ENCODE data around the gene HDAC10.
A peak's percentile ranks its signal among the peaks of the same experiment; 100 is the strongest.

HDAC10 gene

GRCh38 chr22:50293441-50294318 lies 42.6 kb upstream of the HDAC10 start:
- Histone ChIP-seq H3K9ac (ENCODE audit: low read length) (peak overlapping the region; percentile 80), H3K4me1 (ENCODE audit: control insufficient read depth, insufficient read depth, low read length) (peaks cover 20% of the 10 kb centered on the region), H3K36me3 (ENCODE audit: control insufficient read depth, insufficient read depth, low read length, severe bottlenecking) (peaks cover 26% of the 10 kb centered on the region), H3K9me3 (ENCODE audit: control insufficient read depth, low read length) (no peaks in the 10 kb centered on the region), H3K27me3 (replicated peaks; ENCODE audit: control insufficient read depth, insufficient read depth, low read length) (no peaks in the 10 kb centered on the region), H3K4me3 (ENCODE audit: low read length) (peak overlapping the region; percentile 47)
- peak; percentile 89 for DNase-seq (ENCODE audit: low read depth)

DNA sequence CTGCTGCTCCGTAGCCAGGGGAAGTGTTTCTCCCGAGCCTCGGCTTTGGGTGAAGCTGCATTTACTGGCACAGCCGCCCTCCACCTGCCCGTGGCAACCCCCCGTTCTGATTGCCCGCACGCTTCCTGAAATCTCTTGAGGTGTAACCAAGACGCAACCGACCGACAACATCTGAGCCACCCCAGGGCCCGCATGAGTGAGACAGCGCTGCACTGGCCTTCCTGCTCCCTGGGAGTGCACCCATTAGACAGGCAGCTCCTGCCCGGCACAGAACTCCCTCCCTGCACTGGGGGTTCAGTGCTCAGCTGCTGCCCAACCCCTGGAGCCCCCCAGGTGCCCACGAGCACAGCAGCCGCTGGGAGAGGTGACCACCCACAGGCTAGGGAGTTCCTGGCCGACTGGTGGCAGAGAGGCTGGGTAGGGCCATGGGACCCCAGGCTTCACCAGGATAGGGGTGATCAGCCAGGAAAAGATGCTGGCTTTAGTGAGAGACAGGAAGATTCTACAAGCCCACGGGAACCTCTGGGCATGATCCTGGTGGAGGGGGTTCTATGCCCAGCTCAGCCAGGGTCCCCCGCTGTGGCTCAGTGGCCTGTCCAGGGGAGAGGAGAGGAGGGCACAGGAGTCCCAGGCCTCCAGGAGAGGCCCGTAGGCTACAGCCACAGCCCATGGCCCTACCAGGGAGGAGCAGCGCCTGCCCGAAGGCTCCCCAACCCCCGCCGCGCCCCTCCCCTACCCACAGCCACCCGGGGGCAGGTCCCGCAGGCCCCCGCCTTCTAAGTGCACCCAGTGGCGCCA lies 41.8 kb upstream of the HDAC10 start:
- Histone ChIP-seq H3K36me3 (ENCODE audit: control insufficient read depth, insufficient read depth, low read length, severe bottlenecking) (peaks cover 34% of the 10 kb centered on the region), H3K9me3 (ENCODE audit: control insufficient read depth, low read length) (no peaks in the 10 kb centered on the region), H3K4me3 (ENCODE audit: low read length) (peak overlapping the region; percentile 56), H3K9ac (ENCODE audit: low read length) (peak overlapping the region; percentile 82), H3K27me3 (replicated peaks; ENCODE audit: control insufficient read depth, insufficient read depth, low read length) (no peaks in the 10 kb centered on the region), H3K4me1 (ENCODE audit: control insufficient read depth, insufficient read depth, low read length) (peaks cover 20% of the 10 kb centered on the region)
- no peak for DNase-seq (ENCODE audit: low read depth)

- H3K9me3 ChIP-seq (ENCODE audit: control insufficient read depth, low read length), result no peaks in the 10 kb centered on the region
- H3K4me1 ChIP-seq (ENCODE audit: control insufficient read depth, insufficient read depth, low read length), result peaks cover 14% of the 10 kb centered on the region
- peaks cover 53% of the 10 kb centered on the region for H3K36me3 ChIP-seq (ENCODE audit: control insufficient read depth, insufficient read depth, low read length, severe bottlenecking)
- no peak overlapping the region for H3K4me3 ChIP-seq (ENCODE audit: low read length)
- H3K9ac ChIP-seq (ENCODE audit: low read length), result no peak overlapping the region
- no peak for DNase-seq (ENCODE audit: low read depth)
- no peaks in the 10 kb centered on the region for H3K27me3 ChIP-seq (replicated peaks; ENCODE audit: control insufficient read depth, insufficient read depth, low read length)
Measured at GRCh38 chr22:50289942-50290630, 39.0 kb upstream of the HDAC10 start.

DNA sequence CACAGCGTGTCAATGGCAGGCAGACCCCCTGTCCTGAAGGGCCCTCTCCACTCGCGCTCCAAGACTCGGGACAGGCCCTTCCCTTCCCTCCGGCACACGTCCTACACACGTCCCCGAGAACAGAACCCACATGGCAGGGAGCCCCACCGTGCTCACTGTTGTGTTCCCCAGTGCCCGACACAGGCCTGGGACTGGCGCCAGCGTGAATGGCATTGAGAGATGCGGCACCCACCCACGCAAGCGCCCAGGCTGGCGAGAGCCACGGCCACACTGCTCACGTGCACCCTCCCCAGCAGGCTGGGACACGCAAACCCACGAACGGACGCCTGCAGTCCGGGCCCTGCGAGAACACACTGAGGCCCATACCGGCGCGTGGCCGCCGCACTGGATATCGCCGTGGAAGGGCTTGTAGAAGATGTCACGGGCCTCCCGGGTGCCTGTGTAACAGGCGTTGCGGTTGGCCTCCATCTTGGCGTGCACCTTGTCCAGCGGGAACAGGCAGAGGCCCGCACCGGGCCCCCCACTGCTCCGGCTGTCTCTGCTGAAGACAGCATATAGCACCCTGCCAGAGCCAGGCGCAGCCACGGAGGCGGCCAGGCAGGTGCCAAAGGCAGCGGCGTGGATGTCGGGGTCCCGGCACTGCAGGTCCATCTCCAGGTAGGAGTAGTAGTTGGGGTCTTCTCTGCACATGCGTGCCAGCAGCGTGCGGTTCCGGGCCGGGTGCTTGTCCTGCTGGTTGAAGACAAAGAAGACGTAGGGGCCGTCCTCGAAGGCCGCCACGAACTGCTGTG lies 38.3 kb upstream of the HDAC10 start:
- no peaks in the 10 kb centered on the region for H3K27me3 ChIP-seq (replicated peaks; ENCODE audit: control insufficient read depth, insufficient read depth, low read length)
- no peak overlapping the region for H3K4me3 ChIP-seq (ENCODE audit: low read length)
- no peak for DNase-seq (ENCODE audit: low read depth)
- H3K4me1 ChIP-seq (ENCODE audit: control insufficient read depth, insufficient read depth, low read length), result peaks cover 14% of the 10 kb centered on the region
- H3K36me3 ChIP-seq (ENCODE audit: control insufficient read depth, insufficient read depth, low read length, severe bottlenecking), result peaks cover 53% of the 10 kb centered on the region
- no peak overlapping the region for H3K9ac ChIP-seq (ENCODE audit: low read length)
- H3K9me3 ChIP-seq (ENCODE audit: control insufficient read depth, low read length), result no peaks in the 10 kb centered on the region

- Histone ChIP-seq H3K4me1 (ENCODE audit: control insufficient read depth, insufficient read depth, low read length) (peaks cover 5% of the 10 kb centered on the region), H3K27me3 (replicated peaks; ENCODE audit: control insufficient read depth, insufficient read depth, low read length) (no peaks in the 10 kb centered on the region), H3K4me3 (ENCODE audit: low read length) (no peak overlapping the region), H3K9ac (ENCODE audit: low read length) (no peak overlapping the region), H3K9me3 (ENCODE audit: control insufficient read depth, low read length) (no peaks in the 10 kb centered on the region), H3K36me3 (ENCODE audit: control insufficient read depth, insufficient read depth, low read length, severe bottlenecking) (peaks cover 58% of the 10 kb centered on the region)
- DNase-seq (ENCODE audit: low read depth), result no peak
Measured at GRCh38 chr22:50287731-50288130, 36.7 kb upstream of the HDAC10 start.

DNA sequence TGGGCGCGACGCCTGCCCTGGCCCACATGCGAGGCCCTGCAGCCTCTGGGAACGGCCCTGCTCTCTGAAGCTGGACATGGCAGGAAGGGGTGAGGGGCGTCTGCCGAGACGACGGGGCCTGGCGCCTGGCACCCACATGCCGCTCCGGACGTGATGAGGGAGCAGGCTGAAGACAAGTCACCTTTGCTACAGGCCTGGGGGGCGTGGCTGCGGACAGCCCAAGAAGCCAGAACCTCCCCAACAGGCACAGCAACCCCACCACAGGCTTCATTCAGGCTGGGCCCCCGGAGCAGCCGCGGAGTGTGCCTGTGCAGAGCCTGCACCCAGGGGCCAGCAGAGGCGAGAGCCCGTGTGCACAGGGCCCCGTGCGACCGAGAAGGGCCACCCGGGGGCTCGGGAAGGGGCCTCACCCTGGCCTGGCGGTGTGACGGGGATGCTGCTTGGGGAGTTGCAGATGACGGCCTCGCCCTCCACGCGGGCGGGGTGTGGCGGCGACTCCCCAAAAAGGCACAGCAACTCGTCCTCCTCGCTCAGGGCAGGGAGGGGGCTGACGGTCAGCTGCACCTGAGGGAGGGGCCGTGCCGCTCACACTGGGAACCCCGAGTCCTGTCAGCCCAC lies 35.7 kb upstream of the HDAC10 start:
- Histone ChIP-seq H3K4me1 (ENCODE audit: control insufficient read depth, insufficient read depth, low read length) (no peaks in the 10 kb centered on the region), H3K4me3 (ENCODE audit: low read length) (no peak overlapping the region), H3K9me3 (ENCODE audit: control insufficient read depth, low read length) (no peaks in the 10 kb centered on the region), H3K36me3 (ENCODE audit: control insufficient read depth, insufficient read depth, low read length, severe bottlenecking) (peaks cover 66% of the 10 kb centered on the region), H3K9ac (ENCODE audit: low read length) (no peak overlapping the region), H3K27me3 (replicated peaks; ENCODE audit: control insufficient read depth, insufficient read depth, low read length) (no peaks in the 10 kb centered on the region)
- DNase-seq (ENCODE audit: low read depth), result no peak

- Histone ChIP-seq H3K27me3 (replicated peaks; ENCODE audit: control insufficient read depth, insufficient read depth, low read length) (no peaks in the 10 kb centered on the region), H3K36me3 (ENCODE audit: control insufficient read depth, insufficient read depth, low read length, severe bottlenecking) (peaks cover 71% of the 10 kb centered on the region), H3K9ac (ENCODE audit: low read length) (no peak overlapping the region), H3K4me1 (ENCODE audit: control insufficient read depth, insufficient read depth, low read length) (no peaks in the 10 kb centered on the region), H3K4me3 (ENCODE audit: low read length) (no peak overlapping the region), H3K9me3 (ENCODE audit: control insufficient read depth, low read length) (no peaks in the 10 kb centered on the region)
- no peak for DNase-seq (ENCODE audit: low read depth)
Measured at GRCh38 chr22:50286275-50286674, 35.2 kb upstream of the HDAC10 start.

GRCh38 chr22:50285568-50286229 lies 34.6 kb upstream of the HDAC10 start:
- Histone ChIP-seq H3K9ac (ENCODE audit: low read length) (no peak overlapping the region), H3K4me1 (ENCODE audit: control insufficient read depth, insufficient read depth, low read length) (no peaks in the 10 kb centered on the region), H3K36me3 (ENCODE audit: control insufficient read depth, insufficient read depth, low read length, severe bottlenecking) (peaks cover 74% of the 10 kb centered on the region), H3K27me3 (replicated peaks; ENCODE audit: control insufficient read depth, insufficient read depth, low read length) (no peaks in the 10 kb centered on the region), H3K4me3 (ENCODE audit: low read length) (no peak overlapping the region), H3K9me3 (ENCODE audit: control insufficient read depth, low read length) (no peaks in the 10 kb centered on the region)
- DNase-seq (ENCODE audit: low read depth), result no peak

- Histone ChIP-seq H3K9ac (ENCODE audit: low read length) (no peak overlapping the region), H3K27me3 (replicated peaks; ENCODE audit: control insufficient read depth, insufficient read depth, low read length) (no peaks in the 10 kb centered on the region), H3K9me3 (ENCODE audit: control insufficient read depth, low read length) (no peaks in the 10 kb centered on the region), H3K4me1 (ENCODE audit: control insufficient read depth, insufficient read depth, low read length) (no peaks in the 10 kb centered on the region), H3K36me3 (ENCODE audit: control insufficient read depth, insufficient read depth, low read length, severe bottlenecking) (peaks cover 76% of the 10 kb centered on the region), H3K4me3 (ENCODE audit: low read length) (no peak overlapping the region)
- DNase-seq (ENCODE audit: low read depth), result no peak
Measured at GRCh38 chr22:50284479-50284878, 33.4 kb upstream of the HDAC10 start.

- H3K27me3 ChIP-seq (replicated peaks; ENCODE audit: control insufficient read depth, insufficient read depth, low read length), result no peaks in the 10 kb centered on the region
- H3K9me3 ChIP-seq (ENCODE audit: control insufficient read depth, low read length), result no peaks in the 10 kb centered on the region
- no peak overlapping the region for H3K4me3 ChIP-seq (ENCODE audit: low read length)
- H3K4me1 ChIP-seq (ENCODE audit: control insufficient read depth, insufficient read depth, low read length), result no peaks in the 10 kb centered on the region
- peaks cover 76% of the 10 kb centered on the region for H3K36me3 ChIP-seq (ENCODE audit: control insufficient read depth, insufficient read depth, low read length, severe bottlenecking)
- H3K9ac ChIP-seq (ENCODE audit: low read length), result no peak overlapping the region
- no peak for DNase-seq (ENCODE audit: low read depth)
Measured at GRCh38 chr22:50283821-50284220, 32.8 kb upstream of the HDAC10 start.

Data from adipocyte (in vitro differentiated cells).